ENCODE results near the gene SYPL2.
A peak's percentile ranks its signal among the peaks of the same experiment; 100 is the strongest.

Gene SYPL2

GRCh38 chr1:109466452-109467300 lies at the start of gene SYPL2:
TSS of gene SYPL2 (plus strand) at chr1:109466546. CDS start at chr1:109466844, 298 bp downstream.
- H3K4me3 ChIP-seq (ENCODE audit: low read length), result no peak within 1 kb of the TSS
- no peaks in the 10 kb centered on the region for H3K9me2 ChIP-seq (replicated peaks; ENCODE audit: control insufficient read depth, low read length)
- H3K79me2 ChIP-seq (ENCODE audit: control insufficient read depth, low read length), result no peaks in the 10 kb centered on the region
- no peaks in the 10 kb centered on the region for H3K36me3 ChIP-seq (ENCODE audit: control insufficient read depth, low read length)
- H3K27me3 ChIP-seq (ENCODE audit: control insufficient read depth, low read length), result peaks cover 31% of the 10 kb centered on the region
- H3K9me3 ChIP-seq (ENCODE audit: control insufficient read depth, insufficient read depth, low read length), result no peaks in the 10 kb centered on the region
- H3K4me2 ChIP-seq (ENCODE audit: low read length), result no peak within 1 kb of the TSS
- no peaks in the 10 kb centered on the region for H3K4me1 ChIP-seq (ENCODE audit: control insufficient read depth, low read length)
- no peaks in the 10 kb centered on the region for H3F3A ChIP-seq (ENCODE audit: control insufficient read depth, insufficient read depth)
- H3K27ac ChIP-seq (ENCODE audit: low read depth, low read length), result no peak within 1 kb of the TSS
- no peaks in the 10 kb centered on the region for H4K20me1 ChIP-seq (ENCODE audit: control insufficient read depth, insufficient read depth, low read depth, low read length)
- TF ChIP-seq EZH2phosphoT487 (IDR thresholded peaks at IDR 0.05; ENCODE audit: borderline replicate concordance, low read length), result no peak
- TF ChIP-seq, protein P1, sequence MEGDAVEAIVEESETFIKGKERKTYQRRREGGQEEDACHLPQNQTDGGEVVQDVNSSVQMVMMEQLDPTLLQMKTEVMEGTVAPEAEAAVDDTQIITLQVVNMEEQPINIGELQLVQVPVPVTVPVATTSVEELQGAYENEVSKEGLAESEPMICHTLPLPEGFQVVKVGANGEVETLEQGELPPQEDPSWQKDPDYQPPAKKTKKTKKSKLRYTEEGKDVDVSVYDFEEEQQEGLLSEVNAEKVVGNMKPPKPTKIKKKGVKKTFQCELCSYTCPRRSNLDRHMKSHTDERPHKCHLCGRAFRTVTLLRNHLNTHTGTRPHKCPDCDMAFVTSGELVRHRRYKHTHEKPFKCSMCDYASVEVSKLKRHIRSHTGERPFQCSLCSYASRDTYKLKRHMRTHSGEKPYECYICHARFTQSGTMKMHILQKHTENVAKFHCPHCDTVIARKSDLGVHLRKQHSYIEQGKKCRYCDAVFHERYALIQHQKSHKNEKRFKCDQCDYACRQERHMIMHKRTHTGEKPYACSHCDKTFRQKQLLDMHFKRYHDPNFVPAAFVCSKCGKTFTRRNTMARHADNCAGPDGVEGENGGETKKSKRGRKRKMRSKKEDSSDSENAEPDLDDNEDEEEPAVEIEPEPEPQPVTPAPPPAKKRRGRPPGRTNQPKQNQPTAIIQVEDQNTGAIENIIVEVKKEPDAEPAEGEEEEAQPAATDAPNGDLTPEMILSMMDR (IDR thresholded peaks at IDR 0.05; ENCODE audit: low read depth, low read length, poor library complexity, severe bottlenecking), result no peak

DNA sequence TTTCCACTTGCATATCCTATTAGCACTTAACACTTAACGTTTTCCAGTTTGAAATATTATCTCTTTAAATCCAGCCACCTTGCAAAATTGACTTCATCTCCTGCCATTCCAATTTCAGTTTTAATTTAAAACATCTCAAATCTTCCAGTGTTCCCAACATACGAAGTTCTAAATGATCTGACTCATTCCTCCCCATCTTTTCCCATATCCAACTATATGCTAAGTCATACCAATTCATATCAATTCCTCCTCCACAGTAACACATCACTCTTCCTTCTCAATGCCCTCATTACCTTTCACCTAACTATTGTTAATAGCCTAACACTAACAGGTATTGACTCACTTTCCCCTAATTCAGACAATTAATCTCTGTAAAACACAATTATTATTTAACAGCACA lies 42.8 kb upstream of the SYPL2 start:
- Histone ChIP-seq H3K9me2 (replicated peaks; ENCODE audit: control insufficient read depth, low read length) (no peaks in the 10 kb centered on the region), H3K79me2 (ENCODE audit: control insufficient read depth, low read length) (peaks cover 83% of the 10 kb centered on the region), H3K9me3 (ENCODE audit: control insufficient read depth, insufficient read depth, low read length) (no peaks in the 10 kb centered on the region), H3K4me3 (ENCODE audit: low read length) (no peak overlapping the region), H3K36me3 (ENCODE audit: control insufficient read depth, low read length) (peaks cover 56% of the 10 kb centered on the region), H3K4me2 (ENCODE audit: low read length) (peak overlapping the region; percentile 13; the same call in 1 of the 2 replicates), H3K4me1 (ENCODE audit: control insufficient read depth, low read length) (peaks cover 31% of the 10 kb centered on the region), H4K20me1 (ENCODE audit: control insufficient read depth, insufficient read depth, low read depth, low read length) (peaks cover 3% of the 10 kb centered on the region; the same call in 1 of the 2 replicates), H3K27ac (ENCODE audit: low read depth, low read length) (no peak overlapping the region), H3F3A (ENCODE audit: control insufficient read depth, insufficient read depth) (no peaks in the 10 kb centered on the region), H3K27me3 (ENCODE audit: control insufficient read depth, low read length) (no peaks in the 10 kb centered on the region)
- no peak for TF ChIP-seq EZH2phosphoT487 (IDR thresholded peaks at IDR 0.05; ENCODE audit: borderline replicate concordance, low read length)
- TF ChIP-seq, protein P1 (IDR thresholded peaks at IDR 0.05; ENCODE audit: low read depth, low read length, poor library complexity, severe bottlenecking), result no peak

DNA sequence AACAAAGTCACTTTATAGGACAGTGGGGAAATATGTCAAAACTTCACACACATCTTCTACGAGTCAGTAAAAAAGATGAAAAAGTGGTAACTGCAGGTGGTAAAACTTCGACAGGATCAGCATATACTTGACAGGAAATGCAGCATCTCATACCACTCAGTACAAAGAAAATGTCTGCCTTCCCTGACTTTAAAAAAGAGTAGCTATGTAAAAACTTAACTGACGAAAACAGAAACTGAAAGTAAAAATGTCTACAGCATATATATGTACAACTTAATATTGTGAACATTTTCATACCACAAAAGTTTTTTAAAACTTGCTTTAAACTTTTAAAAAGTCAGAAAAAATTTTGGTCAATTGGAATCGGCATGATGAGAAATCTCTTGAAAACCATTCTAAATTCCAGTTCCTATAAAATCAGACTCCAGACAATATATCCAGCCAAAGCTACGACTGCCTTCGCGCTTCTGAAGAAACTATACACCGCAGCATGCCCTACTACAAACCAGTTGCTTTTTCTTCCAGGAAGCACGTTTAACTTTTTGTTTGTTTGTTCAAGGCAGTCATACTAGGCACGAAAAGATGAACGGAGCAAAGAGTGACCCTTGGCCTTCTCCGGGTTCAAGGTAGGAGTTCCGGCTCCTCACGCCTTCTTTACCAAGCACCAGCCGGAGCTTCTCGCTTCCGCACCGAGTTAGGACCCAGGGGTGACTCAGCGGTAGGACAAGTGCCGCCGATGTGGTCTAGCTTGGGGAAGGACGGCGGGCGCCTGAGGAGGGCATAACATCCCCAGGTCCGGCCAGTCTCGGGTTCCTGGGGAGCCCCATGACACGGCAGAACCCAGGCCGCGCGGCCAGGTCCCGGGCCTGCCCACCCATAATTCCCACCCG lies 40.7 kb upstream of the SYPL2 start:
- peaks cover 71% of the 10 kb centered on the region for H3K79me2 ChIP-seq (ENCODE audit: control insufficient read depth, low read length)
- H3K36me3 ChIP-seq (ENCODE audit: control insufficient read depth, low read length), result peaks cover 46% of the 10 kb centered on the region
- TF ChIP-seq, protein P1 (IDR thresholded peaks at IDR 0.05; ENCODE audit: low read depth, low read length, poor library complexity, severe bottlenecking), result no peak
- no peak for TF ChIP-seq EZH2phosphoT487 (IDR thresholded peaks at IDR 0.05; ENCODE audit: borderline replicate concordance, low read length)
- H3K27ac ChIP-seq (ENCODE audit: low read depth, low read length), result peak overlapping the region; percentile 69
- H3K9me2 ChIP-seq (replicated peaks; ENCODE audit: control insufficient read depth, low read length), result no peaks in the 10 kb centered on the region
- peak overlapping the region; percentile 95 for H3K4me2 ChIP-seq (ENCODE audit: low read length)
- H3K9me3 ChIP-seq (ENCODE audit: control insufficient read depth, insufficient read depth, low read length), result no peaks in the 10 kb centered on the region
- peaks cover 3% of the 10 kb centered on the region; the same call in 1 of the 2 replicates for H4K20me1 ChIP-seq (ENCODE audit: control insufficient read depth, insufficient read depth, low read depth, low read length)
- peak overlapping the region; percentile 100 for H3K4me3 ChIP-seq (ENCODE audit: low read length)
- H3K27me3 ChIP-seq (ENCODE audit: control insufficient read depth, low read length), result no peaks in the 10 kb centered on the region
- peaks cover 31% of the 10 kb centered on the region for H3K4me1 ChIP-seq (ENCODE audit: control insufficient read depth, low read length)
- H3F3A ChIP-seq (ENCODE audit: control insufficient read depth, insufficient read depth), result no peaks in the 10 kb centered on the region
